RKO (cell line): ENCODE results near the gene GNPTAB.
A peak's percentile ranks its signal among the peaks of the same experiment; 100 is the strongest.

Experiments used
- DNase-seq: peaks from one replicate; pipeline ENCODE4 v3.0.0-alpha.2; 2016; ENCODE audit warnings: low spot score

GNPTAB gene

DNA sequence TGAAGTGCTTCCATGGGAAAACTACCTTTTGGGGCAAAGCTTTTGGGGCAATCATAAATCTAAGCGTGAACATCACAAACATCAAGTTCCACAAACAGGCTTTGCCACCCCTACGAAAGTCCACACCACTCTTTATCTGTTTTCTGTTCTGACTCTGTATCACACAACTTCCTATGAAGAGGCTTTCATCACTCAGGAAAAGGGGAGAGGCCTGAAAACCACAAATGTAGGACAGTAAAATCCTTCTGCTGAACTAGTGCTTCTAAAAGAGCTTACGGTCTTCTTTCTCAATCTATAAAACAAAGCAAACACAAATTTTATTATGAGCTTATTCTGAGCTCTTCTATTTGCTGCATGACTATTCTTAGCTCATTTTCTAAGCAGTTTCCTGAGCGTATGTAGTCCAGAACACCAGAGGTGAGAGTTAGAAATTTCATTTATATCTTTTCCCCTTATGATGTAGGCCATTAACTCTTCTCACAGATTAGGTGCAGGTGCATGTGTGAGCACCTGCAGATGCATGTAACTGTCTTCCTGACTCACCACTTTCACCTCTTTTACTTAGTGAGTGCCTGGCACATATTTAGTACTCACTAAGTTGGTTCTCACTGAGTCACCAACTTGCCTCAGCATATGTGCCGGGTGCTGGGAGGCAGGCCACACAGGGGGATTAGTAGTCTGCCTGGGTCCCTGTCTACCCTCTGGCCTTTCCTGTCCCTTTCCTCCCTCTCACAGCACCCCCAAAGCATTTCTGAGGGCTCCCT, 58.6 kb downstream of the GNPTAB start:
- DNase-seq: no peak

DNA sequence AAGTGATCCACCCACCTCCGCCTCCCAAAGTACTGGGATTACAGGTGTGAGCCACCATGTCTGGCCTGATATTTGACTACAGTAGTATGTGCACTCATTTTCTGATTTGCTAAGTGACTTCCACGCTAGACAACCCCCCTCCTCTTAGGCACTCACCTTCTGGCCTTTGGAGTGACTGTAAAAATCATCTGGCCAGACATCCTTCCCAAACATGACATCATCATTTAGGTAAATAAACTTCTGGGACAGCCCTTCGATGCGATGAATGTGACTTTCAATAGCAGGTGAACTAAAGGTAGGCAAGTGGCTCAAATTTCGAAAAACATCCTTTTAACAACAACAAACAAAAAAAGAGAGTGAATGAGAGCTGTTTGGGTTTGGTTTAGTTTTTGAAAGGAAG, 60.9 kb downstream of the GNPTAB start:
- DNase-seq: no peak

DNA sequence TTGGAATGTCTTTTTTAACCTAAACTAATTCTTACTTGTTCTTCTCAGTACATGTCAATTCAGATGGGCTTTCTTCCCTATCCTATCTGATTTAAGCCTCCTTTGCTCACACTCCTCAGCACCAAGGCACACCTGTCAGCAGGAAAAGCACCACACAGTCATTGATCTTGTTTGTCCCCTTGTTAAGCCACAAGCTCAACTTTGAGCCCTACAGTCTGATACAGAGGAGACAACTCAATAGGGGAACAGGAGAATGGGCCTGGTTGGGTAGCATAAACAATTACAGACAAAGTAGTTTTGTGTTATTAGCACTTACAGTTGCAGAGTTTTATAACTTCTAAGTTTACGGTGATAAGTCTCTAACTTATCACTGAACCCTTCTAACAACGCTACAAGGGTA, 62.0 kb downstream of the GNPTAB start:
- DNase-seq: no peak

DNA sequence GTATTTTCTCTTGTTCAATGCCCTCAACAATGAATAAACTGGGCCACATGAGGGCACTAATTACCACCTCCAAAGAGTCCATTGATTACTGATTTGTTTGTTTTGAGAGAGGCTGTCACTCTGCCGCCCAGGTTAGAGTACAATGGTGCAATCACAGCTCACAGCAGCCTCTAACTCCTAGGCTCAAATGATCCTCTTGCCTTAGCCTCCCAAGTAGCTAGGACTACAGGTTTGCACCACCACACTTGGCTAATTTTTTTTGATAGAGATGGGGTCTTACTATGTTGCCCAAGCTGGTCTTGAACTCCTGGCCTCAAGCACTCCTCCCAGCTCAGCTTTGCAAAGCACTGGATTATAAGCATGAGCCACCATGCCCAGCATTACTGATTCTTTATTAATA, 63.2 kb downstream of the GNPTAB start:
- no peak for DNase-seq

DNA sequence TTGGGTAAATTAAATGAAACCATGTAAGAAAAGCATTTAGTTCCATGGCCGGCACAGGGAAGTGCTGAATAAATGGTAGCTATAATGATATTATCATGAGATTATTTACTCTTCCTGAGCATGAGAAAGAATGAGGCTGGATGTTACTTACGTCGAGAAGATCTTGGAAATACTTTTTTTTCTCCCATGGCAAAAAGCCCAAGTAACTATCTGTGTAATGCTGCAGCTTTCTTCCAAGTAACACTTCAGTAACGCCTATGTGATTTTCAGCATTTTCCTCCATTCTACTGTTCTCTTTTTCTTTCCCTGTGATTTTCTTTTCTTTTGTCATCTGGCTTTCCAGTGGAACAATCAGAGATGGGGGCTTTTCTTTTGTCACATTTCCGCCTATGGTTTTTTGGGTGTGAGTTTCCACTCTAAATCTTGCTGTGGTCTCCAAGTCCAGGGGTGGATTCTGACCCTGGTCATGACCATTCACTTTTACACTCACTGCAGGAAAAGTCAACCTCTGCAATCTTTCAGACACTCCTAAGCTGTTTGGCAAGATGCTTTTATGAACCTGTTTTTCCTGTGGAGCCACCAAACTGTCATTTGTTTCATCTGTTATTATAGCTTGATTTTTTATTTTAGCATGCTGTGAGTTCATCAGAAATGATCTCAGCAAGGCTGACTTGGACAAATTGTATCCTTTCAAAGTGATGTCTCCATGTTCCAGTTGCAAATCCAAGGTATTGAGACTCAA, 66.5 kb downstream of the GNPTAB start:
- no peak for DNase-seq

DNA sequence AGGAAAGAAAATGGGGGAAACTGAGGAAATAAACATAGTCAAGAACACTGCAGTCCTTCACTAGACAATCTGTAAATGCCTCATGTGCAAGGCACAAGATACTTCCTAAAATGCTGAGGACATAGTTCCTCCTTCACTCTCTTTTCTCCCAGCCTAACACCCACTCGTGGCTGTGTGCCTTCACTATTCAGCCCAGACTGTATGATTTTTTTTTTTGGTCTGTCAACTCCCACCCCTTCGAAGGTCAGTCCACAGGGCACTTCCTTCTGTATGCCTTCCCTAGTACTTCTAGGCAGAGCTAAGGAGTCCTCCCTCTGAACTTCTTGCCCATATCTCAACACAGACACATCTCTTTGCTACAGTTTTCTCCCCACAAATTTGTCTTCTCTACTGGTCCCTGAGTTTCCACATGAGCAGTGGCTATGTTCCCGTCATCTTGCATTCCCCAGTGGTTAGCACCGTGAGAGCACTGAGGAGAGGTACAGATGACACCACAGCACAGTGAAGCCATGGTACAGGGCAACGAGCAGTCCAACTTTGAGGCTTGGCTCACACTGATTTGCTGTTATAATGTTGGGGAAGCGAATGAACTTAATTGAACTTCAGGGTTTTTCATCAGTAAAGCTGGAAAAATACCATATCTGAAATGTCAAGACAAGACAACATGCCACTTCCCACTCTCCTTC, 67.4 kb downstream of the GNPTAB start:
- DNase-seq: no peak

DNA sequence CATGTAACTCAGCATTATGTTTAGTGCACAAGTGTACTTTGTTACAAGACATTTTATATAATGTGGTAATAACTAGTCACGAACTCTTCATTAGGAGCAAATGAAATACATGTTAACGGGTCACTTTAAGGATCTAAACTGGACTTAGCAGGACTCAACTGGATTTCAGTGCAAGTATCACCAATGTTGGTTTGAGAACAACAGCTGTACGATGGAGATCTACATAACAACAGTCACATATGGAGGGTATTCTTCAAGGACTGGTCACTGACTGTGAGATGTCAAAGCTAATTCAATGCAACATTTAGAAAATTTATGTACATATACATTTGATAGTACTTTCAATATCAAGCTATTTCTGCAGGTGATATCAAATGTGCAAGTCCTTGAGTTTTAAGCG, 69.0 kb downstream of the GNPTAB start:
- DNase-seq: no peak

DNA sequence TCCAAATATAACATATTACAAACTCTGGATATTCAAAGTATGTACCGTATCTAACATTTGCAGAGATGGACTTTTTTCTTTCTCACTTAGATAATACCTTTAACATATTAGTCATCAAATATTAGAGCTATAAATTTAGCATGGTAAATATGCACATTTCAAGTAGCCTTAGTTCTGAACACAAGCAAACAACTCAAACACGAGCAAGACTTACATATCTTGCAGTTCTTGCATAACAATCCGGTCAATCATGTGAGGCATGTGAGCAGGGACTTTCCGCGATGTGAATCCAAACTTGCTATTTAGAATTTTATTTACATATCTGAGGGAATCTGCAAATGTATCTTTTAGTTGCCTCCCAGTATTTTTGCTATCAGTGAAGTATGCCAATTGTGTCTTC, 69.4 kb downstream of the GNPTAB start:
- no peak for DNase-seq

DNA sequence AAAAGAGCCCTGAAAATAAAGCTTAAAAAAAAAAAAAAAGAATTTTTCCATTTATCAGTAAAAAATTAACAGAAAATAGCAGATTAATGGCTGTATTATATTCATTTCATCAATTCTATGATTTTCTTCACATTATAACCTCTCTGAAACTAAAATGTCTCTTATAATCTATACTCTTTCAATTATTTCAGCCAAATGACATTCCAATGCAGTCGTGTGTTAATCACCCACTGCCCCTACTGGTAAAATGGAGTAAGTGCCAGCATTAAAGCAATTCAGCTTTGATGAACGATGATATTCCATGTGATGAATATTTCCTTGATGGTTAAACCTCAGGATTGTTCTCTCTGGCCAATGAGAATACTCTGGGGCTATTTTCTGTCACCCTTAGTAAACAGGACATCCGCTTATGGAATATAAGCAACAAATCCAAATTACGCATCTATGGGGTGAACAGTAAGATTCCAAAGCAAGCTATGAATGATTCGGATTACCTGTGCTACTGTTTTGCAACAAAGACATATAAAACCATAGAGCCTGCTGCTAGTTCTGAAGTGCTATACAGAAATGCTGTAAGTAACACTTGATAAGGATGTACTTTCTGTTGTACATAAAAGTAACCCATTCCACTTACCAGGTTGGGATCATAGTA, 71.2 kb downstream of the GNPTAB start:
- DNase-seq: peak; percentile 72

DNA sequence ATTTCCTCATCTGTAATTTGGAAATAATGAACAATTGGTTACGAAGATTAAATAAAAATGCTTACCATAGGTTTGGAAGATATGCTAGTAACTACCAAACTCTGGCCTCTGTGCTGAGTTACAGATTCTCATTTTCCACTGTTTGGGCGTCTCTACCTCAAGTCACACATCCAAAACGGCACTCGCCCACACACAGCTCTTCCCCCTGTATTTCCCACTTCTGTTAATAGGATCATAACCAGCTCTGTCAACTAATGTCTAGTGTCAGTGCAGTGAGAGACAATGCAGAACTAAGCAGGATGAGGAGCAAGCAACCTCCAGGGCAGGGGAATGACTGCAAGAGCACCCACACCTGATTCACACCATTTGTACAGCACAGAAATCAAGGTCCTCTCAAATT, 80.6 kb downstream of the GNPTAB start:
- DNase-seq: no peak

DNA sequence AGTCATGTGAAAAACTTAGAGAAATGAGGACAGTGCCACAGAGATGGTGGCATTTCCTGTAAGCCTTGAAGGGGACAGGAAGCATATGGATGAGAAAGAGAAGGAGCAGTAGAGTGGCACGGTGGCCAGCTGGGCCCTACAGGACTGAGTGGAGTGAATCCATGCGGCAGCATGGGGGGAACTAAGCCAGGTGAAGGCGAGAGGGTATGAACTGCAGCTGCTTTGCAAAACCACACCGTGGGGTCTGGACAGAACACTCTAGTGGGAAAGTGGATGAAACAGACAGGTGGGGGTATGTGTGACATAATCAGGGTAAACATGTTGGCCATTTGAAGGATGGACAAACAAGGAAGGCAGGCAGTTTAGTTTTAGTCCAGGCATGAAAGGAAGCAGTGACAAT, 81.1 kb downstream of the GNPTAB start:
- DNase-seq: no peak

DNA sequence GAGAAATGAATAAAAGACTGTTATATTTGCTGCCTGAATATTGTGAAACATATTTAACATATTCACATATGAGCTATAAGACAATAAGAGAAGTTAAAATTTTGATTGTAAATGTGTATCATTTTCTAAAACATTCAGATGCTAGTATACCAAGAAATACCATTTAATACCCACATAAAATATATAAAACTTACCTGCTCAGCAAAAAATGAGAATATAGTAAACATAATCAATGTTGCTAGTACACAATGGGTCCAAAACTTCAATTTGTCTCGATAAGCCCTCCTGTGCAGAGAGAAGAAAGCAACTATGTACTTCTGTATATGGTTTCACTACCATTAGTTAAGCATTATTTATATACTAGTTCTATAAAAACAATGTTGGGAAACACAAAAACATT, 81.9 kb downstream of the GNPTAB start:
- DNase-seq: no peak

DNA sequence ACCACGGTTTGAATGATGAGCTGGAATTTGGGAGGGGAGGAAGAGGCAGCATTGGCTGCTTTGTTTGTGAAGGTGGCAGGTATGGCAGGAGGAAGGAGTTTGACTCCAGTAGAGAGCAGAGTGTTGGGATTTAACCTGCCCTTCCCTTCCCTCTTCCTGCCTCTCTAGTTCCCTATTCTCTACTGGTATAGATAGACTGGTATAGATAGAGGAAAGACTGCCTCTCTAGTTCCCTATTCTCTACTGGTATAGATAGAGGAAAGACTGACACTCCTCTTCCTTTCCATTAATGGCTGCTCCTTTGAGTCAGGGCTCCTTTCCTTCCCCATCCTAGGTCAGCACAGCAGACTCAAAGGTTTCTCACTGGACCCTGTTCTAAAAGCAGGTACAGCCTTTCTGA, 83.1 kb downstream of the GNPTAB start:
- DNase-seq: no peak

DNA sequence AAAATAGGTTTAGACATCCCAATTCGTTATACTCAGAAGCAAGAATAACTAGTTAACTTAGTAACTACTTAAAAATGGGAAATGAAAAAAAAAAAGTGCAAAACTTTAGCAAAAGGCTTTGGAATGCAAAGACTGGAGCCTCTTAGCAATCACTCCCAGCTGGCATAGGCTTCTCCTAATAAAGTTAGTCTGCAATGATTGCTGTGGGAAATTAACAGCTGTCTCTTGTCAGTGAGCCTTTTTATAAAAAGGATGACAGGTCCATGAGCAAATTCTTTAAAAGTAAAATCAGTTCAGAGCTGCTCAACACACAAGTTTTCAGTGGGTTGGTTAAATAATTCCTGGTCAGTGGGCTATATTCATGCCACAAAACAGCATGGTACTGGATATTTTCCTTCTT, 84.1 kb downstream of the GNPTAB start:
- DNase-seq: no peak

DNA sequence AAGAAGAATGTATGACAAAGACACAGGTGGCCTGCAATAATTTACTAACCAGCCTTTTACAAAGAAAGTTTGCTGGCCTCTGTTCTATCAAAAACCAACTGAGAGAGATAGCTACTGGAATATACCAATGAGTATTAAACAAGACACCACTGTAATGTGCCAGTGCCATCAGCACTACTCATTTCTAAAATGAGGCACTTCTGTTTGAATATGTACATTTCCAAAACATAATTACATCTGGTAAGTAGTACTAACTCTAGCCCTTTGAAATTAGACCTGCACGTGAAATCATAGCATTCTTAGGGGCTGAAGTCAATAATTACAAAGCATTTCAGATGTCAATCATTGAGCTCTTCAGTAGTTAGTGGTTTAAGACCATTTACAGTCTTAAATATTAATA, 84.6 kb downstream of the GNPTAB start:
- DNase-seq: no peak

DNA sequence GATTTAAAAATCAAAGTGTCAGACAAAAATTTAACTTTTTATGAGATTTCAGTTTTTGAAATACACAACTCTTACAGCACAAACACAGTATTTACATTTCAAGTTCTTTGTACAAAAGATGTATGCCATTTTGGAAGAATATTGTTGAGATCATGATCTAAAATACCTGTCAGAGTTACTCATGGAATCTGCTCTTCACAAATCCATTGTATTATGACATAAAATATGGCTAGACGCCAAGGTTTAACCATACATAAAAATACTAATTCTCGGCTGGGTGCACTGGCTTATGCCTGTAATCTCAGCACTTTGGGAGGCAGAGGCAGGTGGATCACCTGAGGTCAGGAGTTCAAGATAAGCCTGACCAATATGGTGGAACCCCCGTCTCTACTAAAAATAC, 85.3 kb downstream of the GNPTAB start:
- no peak for DNase-seq

DNA sequence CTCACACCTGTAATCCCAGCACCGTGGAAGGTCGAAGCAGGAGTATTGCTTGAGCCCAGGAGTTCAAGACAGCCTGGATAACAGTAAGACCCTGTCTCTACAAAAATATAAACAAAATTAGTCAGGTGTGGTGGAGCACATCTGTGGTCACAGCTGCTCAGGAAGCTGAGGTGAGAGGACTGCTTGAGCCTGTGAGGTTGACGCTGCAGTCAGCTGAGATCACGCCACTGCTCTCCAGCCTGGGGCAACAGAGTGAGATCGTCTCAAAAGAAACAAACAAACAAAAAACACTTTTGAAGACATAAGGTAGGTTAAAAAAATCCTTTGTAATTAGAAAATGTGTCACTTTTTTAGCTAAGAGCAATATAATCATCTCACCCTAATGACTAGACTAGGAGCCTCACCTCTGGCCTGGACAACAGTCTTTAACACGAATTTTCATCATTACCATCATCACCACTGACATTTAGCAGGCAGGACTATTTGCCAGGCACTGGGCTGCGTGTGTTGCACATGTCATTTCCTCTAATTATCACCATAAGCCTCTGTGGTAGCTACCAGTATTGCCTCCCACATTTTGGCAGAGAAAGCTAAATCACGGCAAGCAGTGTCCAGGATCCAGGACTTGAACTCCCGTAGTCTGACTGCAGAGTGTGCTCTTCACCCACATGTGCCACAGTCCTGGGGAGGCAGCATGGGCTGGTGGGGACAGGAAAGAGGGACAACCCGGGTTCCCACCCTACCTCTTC, 86.9 kb downstream of the GNPTAB start:
- DNase-seq: no peak

DNA sequence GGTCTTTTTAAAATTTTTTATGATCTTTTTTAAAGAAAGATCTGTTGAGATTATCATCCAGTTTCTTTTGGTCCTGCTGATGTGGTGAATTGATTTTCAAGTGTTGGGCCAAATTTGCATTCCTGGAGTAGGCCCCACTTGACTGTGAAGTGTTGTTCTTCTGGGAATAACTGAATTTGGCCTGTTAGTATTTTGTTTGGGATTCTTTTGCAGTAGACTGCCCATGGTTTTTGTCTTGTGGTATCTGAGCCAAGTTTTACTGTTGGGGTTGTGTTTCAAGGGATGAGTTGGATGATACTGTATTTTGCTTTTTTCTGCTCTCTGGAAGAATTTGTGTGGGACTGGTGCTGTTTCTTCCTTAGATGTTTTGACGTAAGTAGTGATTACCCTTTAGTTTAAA, 87.5 kb downstream of the GNPTAB start:
- no peak for DNase-seq

DNA sequence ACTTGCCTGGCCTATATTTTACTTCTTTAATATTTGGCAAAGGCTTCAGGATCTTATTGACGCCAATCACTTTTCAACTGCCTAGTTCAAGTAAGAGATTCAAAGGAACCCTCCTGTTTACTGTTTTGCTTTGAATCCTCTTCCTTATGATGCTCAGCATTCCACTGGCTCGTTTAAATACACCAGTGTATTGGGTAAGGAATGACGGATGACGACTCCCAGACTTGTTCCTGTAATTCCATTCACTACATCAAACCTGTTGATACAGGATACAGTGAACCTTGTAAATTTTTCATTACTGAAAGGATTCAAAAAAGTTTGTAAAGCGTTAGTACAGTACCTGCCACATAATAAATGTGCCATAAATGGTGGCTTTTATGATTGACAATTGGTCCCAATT, 89.8 kb downstream of the GNPTAB start:
- no peak for DNase-seq

DNA sequence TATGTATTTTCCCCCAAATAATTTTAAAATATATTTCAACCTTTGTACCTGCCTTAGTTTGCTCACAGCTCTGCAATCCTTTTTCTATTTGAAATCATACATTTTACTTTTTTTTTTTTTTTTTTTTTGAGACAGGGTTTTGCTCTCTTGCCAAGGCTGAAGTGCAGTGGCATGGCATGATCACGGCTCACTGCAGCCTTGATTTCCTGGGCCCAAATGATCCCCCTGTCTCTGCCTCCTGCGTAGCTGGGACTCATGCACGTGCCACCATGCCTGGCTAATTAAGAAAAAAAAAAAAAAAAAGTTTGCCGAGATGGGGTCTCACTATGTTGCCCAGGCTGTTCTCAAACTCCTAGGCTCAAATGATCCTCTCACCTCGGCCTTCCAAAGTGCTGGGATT, 90.2 kb downstream of the GNPTAB start:
- DNase-seq: no peak

DNA sequence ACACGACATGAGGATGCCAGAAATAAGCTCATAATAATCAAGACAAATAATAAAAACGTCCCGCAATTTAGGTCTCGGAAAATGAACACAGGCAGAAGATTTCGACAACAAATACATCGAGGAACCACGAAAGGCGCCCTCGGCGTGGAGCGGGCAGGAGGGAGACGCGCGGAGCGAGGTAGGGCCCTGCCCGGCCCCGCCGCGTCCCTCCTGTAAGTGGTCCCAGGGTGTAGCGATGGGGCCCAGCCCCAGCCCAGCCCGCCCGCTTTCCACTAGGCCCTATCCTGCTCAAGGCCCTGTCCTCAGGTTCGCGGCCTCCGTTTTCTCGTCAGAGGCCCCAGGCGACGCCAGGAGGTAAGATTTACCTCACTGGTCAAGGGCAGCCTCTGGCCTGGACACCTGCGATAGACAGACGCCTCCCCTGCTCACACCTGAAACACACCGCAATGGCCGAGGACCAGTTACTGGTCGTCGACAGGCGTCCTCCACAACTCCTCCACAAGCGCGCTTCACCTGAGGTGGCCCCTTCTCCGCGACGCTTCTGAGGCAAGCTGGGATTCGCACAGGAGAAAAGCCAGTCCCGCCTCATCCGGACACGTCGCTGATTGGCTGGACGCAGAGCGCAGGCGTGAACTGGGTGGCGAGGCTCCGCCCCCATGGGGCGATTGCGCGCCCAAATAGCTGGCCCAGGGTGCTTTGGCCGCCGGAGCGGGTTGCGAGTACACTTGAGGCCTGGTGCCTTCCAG, 91.7 kb downstream of the GNPTAB start, which contains the start of gene SYCP3:
TSS of gene SYCP3 (minus strand) at position 543 of the 746 bp plus-strand sequence. CDS start 1,527 bp downstream, outside the sequence.
- no peak for DNase-seq
